WERI-Rb-1 (cell line): ENCODE results near the gene IGF1R.

Source experiments
- DNase-seq: peaks from one replicate; pipeline ENCODE4 v3.0.0-alpha.2; 2020
- H3K27ac ChIP-seq: fragments of 250-450 bp; sonication (Bioruptor Pico); 2 replicates; pipeline ENCODE4 v1.5.1; 2020; ENCODE audit warnings: mild to moderate bottlenecking, moderate library complexity
- H3K27me3 ChIP-seq: fragments of 250-450 bp; sonication (Bioruptor Pico); 2 replicates; pipeline ENCODE4 v1.5.1; 2021; ENCODE audit warnings: mild to moderate bottlenecking, low read depth, moderate library complexity; ENCODE audit not compliant: insufficient read depth, severe bottlenecking
- H3K36me3 ChIP-seq: fragments of 250-450 bp; sonication (Bioruptor Pico); 2 replicates; pipeline ENCODE4 v1.5.1; 2020; ENCODE audit warnings: mild to moderate bottlenecking, moderate library complexity
- H3K4me3 ChIP-seq: 2 replicates; pipeline ENCODE4 v1.5.1; 2011; ENCODE audit warnings: low read depth, mild to moderate bottlenecking, control low read depth, low read length
- H3K9me3 ChIP-seq: fragments of 250-450 bp; sonication (Bioruptor Pico); 2 replicates; pipeline ENCODE4 v1.5.1; 2021; ENCODE audit warnings: mild to moderate bottlenecking, moderate library complexity; ENCODE audit not compliant: severe bottlenecking
- CTCF ChIP-seq: IDR thresholded peaks from 2 replicates; pipeline ENCODE4 v1.5.1; 2011; ENCODE audit warnings: low read depth, mild to moderate bottlenecking, control low read depth, inconsistent platforms, low read length

The IGF1R gene

GRCh38 chr15:99006146-99006545, 357.8 kb downstream of the IGF1R start:
- no peak for DNase-seq
- H3K27me3 ChIP-seq = no peaks in the 10 kb centered on the region
- H3K36me3 ChIP-seq = no peaks in the 10 kb centered on the region
- H3K9me3 ChIP-seq = no peaks in the 10 kb centered on the region
- no peak overlapping the region for H3K4me3 ChIP-seq
- H3K27ac ChIP-seq = no peak overlapping the region
- TF ChIP-seq CTCF = no peak

- DNase-seq = peak; percentile 78
- Histone ChIP-seq H3K36me3 (no peaks in the 10 kb centered on the region), H3K9me3 (no peaks in the 10 kb centered on the region), H3K4me3 (no peak overlapping the region), H3K27ac (no peak overlapping the region; the same call in 1 of the 2 replicates), H3K27me3 (no peaks in the 10 kb centered on the region)
- no peak for TF ChIP-seq CTCF
Observed at GRCh38 chr15:99006904-99007495, 358.7 kb downstream of the IGF1R start.

- Histone ChIP-seq H3K9me3 (no peaks in the 10 kb centered on the region), H3K27ac (no peak overlapping the region), H3K27me3 (no peaks in the 10 kb centered on the region), H3K4me3 (no peak overlapping the region), H3K36me3 (no peaks in the 10 kb centered on the region)
- no peak for TF ChIP-seq CTCF
- no peak for DNase-seq
Observed at GRCh38 chr15:99009741-99010330, 361.5 kb downstream of the IGF1R start.

- H3K9me3 ChIP-seq = no peaks in the 10 kb centered on the region
- H3K4me3 ChIP-seq = no peak overlapping the region
- no peak for DNase-seq
- H3K36me3 ChIP-seq = no peaks in the 10 kb centered on the region
- H3K27me3 ChIP-seq = no peaks in the 10 kb centered on the region
- TF ChIP-seq CTCF = no peak
- no peak overlapping the region for H3K27ac ChIP-seq
Observed at GRCh38 chr15:99010768-99011167, 362.4 kb downstream of the IGF1R start.
